Osteoblast (primary cell): ENCODE data around the gene GLS2. TPM values are rescaled to one million over a fixed set of nuclear protein-coding genes. Genes with fewer than 3 reads are reported as not detected.

Experiments used
- DNase-seq: peaks from one replicate; pipeline ENCODE4 v3.0.0; 2011; ENCODE audit warnings: low spot score, mixed read lengths; ENCODE audit not compliant: insufficient read length; ENCODE audit errors: missing footprints
- H2AFZ ChIP-seq: 2 replicates; pipeline ENCODE4 v1.6.0; 2011; ENCODE audit warnings: mild to moderate bottlenecking, low read length
- H3K27ac ChIP-seq: 2 replicates; pipeline ENCODE4 v1.5.1; 2011; ENCODE audit warnings: mild to moderate bottlenecking, low read depth, low read length, moderate library complexity
- H3K27me3 ChIP-seq: 2 replicates; pipeline ENCODE4 v1.6.0; 2012; ENCODE audit warnings: mild to moderate bottlenecking, control low read depth, inconsistent platforms, low read length, moderate library complexity; ENCODE audit not compliant: insufficient read depth
- H3K36me3 ChIP-seq: 2 replicates; pipeline ENCODE4 v1.5.1; 2011; ENCODE audit warnings: mild to moderate bottlenecking, low read length, control low read depth, moderate library complexity; ENCODE audit not compliant: insufficient read depth
- H3K4me1 ChIP-seq: 2 replicates; pipeline ENCODE4 v1.5.1; 2011; ENCODE audit warnings: mild to moderate bottlenecking, low read length, control low read depth, moderate library complexity; ENCODE audit not compliant: insufficient read depth
- H3K4me2 ChIP-seq: 2 replicates; pipeline ENCODE4 v1.6.0; 2011; ENCODE audit warnings: mild to moderate bottlenecking, low read length; ENCODE audit not compliant: insufficient read depth
- H3K4me3 ChIP-seq: fragments of 200-600 bp; sonication (generic); 3 replicates; pipeline ENCODE4 v1.5.1; 2012; ENCODE audit warnings: mild to moderate bottlenecking, low read length, inconsistent platforms; ENCODE audit not compliant: insufficient read depth
- H3K79me2 ChIP-seq: 2 replicates; pipeline ENCODE4 v1.6.0; 2012; ENCODE audit warnings: mild to moderate bottlenecking, low read length, control low read depth, inconsistent platforms; ENCODE audit not compliant: insufficient read depth
- H3K9me3 ChIP-seq: 2 replicates; pipeline ENCODE4 v1.5.1; 2011; ENCODE audit warnings: low read depth, low read length, control low read depth
- H4K20me1 ChIP-seq: 2 replicates; pipeline ENCODE4 v1.6.0; 2012; ENCODE audit warnings: mild to moderate bottlenecking, low read length, control low read depth; ENCODE audit not compliant: insufficient read depth
- total RNA-seq: library from RNA; depleted of rRNA; stranded (reverse); fragments of >200 nt; gene quantifications from 2 replicates; pipeline ENCODE4 v1.2.3, GENCODE V29; 2012
- TF ChIP-seq, protein P1 (sequence below): IDR thresholded peaks from 2 replicates; pipeline ENCODE4 v1.5.1; 2011; ENCODE audit warnings: mild to moderate bottlenecking, low read depth, low read length, moderate library complexity; ENCODE audit errors: extremely low read depth

GLS2 gene
- total RNA-seq, 1 donor, result 0.36 TPM

DNA sequence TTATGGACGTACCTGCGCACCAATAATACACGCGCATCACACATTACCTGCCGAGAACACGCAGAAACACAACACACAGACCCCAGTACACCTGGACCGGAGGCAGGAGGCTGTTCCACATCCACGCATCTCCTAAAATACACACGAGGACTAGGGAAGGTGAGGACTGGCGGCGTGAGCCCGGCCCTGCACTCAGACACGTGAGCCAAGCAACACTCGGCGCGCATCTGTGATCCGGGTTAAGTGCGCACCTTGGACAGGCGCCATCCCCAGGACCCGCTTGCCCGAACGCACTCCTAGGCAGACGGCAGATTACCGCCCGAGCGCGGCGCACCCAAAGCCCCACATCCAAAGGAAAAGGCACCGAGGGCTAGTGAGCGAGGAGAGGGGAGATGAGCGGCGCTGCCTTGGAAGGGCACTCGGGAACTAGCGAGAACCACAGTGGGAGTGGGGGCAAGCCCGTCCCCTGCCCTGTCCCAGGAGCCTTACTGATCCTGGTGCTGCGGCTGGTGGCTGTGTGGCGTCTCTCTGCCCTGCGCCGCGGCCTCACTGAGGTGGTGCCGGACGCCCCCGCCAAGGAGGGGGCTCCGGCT lies 417 bp downstream of the GLS2 start:
- peak overlapping the region; percentile 70 for H3K4me3 ChIP-seq
- no peaks in the 10 kb centered on the region for H3K79me2 ChIP-seq
- peaks cover 9% of the 10 kb centered on the region for H3K4me1 ChIP-seq
- no peak for DNase-seq
- H3K36me3 ChIP-seq, result no peaks in the 10 kb centered on the region
- H3K4me2 ChIP-seq, result peak overlapping the region; percentile 87
- H3K27me3 ChIP-seq, result peaks cover 48% of the 10 kb centered on the region
- H3K27ac ChIP-seq, result no peak overlapping the region
- TF ChIP-seq, protein P1, sequence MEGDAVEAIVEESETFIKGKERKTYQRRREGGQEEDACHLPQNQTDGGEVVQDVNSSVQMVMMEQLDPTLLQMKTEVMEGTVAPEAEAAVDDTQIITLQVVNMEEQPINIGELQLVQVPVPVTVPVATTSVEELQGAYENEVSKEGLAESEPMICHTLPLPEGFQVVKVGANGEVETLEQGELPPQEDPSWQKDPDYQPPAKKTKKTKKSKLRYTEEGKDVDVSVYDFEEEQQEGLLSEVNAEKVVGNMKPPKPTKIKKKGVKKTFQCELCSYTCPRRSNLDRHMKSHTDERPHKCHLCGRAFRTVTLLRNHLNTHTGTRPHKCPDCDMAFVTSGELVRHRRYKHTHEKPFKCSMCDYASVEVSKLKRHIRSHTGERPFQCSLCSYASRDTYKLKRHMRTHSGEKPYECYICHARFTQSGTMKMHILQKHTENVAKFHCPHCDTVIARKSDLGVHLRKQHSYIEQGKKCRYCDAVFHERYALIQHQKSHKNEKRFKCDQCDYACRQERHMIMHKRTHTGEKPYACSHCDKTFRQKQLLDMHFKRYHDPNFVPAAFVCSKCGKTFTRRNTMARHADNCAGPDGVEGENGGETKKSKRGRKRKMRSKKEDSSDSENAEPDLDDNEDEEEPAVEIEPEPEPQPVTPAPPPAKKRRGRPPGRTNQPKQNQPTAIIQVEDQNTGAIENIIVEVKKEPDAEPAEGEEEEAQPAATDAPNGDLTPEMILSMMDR, result no peak
- no peaks in the 10 kb centered on the region for H3K9me3 ChIP-seq
- H4K20me1 ChIP-seq, result no peaks in the 10 kb centered on the region
- H2AFZ ChIP-seq, result peak overlapping the region; percentile 82

DNA sequence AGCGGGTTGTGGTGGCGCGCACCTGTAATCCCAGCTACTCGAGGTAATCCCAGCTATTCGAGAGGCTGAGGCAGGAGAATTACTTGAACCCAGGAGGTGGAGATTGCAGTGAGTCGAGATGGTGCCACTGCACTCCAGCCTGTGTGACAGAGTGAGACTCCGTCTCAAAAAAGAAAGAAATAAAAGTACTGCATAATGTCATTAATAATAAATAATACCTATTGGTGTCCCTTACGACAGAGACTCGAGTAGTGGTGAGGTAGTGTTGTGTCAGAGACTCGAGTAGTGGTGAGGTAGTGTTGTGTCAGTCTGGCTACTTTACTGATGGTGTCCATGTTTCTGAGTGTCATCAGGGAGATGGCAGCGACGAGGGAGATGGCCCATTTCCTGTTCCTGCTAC lies 1.3 kb downstream of the GLS2 start:
- H3K27me3 ChIP-seq, result peaks cover 42% of the 10 kb centered on the region
- no peaks in the 10 kb centered on the region for H3K9me3 ChIP-seq
- H3K4me3 ChIP-seq, result no peak overlapping the region
- peaks cover 9% of the 10 kb centered on the region for H3K4me1 ChIP-seq
- no peaks in the 10 kb centered on the region for H3K36me3 ChIP-seq
- TF ChIP-seq, protein P1, result no peak
- H3K27ac ChIP-seq, result no peak overlapping the region
- no peak for DNase-seq
- no peak overlapping the region for H3K4me2 ChIP-seq
- H3K79me2 ChIP-seq, result no peaks in the 10 kb centered on the region
- no peak overlapping the region for H2AFZ ChIP-seq
- no peaks in the 10 kb centered on the region for H4K20me1 ChIP-seq

DNA sequence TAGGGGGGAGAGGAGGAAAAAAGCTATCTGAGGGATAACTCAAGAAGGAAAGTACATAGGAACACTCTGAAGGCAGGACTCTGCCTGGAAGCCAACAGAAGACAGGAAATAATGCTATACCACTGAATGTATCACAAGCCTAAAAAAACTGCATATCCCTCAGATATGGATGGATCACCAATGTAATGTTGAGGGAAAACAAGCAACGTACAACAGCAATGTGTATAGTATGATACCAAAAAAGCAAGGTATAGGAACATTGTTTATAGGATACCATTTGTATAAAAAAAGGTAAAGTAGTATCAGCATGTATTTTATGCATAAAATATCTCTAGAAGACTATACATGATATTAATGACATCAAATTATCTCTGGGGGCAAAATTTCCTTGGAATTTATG lies 3.4 kb downstream of the GLS2 start:
- H3K4me1 ChIP-seq, result peaks cover 9% of the 10 kb centered on the region
- no peak overlapping the region for H3K27ac ChIP-seq
- H3K9me3 ChIP-seq, result no peaks in the 10 kb centered on the region
- H4K20me1 ChIP-seq, result peaks cover 4% of the 10 kb centered on the region
- no peaks in the 10 kb centered on the region for H3K79me2 ChIP-seq
- no peak overlapping the region for H2AFZ ChIP-seq
- peaks cover 23% of the 10 kb centered on the region for H3K27me3 ChIP-seq
- H3K4me2 ChIP-seq, result no peak overlapping the region
- no peak for DNase-seq
- H3K36me3 ChIP-seq, result no peaks in the 10 kb centered on the region
- TF ChIP-seq, protein P1, result no peak
- H3K4me3 ChIP-seq, result no peak overlapping the region

DNA sequence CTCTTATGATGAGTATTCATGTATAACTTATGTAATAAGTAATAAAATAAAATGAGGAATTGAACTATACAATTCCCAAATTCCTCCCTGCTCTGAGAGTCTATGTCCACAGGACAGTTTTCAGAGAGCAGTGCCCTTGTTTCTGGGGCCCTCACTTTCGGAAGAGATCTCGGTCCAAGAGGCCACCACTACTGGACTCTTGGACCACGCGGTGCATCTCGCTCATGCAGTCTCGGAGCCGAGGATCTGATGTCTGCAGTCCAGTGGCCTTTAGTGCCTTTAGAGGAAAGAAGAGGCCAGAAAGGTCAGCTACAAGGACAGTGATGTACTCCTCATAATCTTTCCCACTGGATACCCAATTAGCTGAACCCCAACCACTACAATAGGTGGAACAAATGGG lies 8.3 kb downstream of the GLS2 start:
- Histone ChIP-seq H3K9me3 (no peaks in the 10 kb centered on the region), H3K79me2 (no peaks in the 10 kb centered on the region), H3K36me3 (no peaks in the 10 kb centered on the region), H2AFZ (no peak overlapping the region), H3K27me3 (no peaks in the 10 kb centered on the region), H4K20me1 (peaks cover 4% of the 10 kb centered on the region), H3K4me1 (no peaks in the 10 kb centered on the region), H3K27ac (no peak overlapping the region), H3K4me3 (no peak overlapping the region), H3K4me2 (no peak overlapping the region)
- TF ChIP-seq, protein P1, result no peak
- no peak for DNase-seq
